PFSK-1 (cell line): Measurements from ENCODE around the gene TTC27.

ENCODE experiments used
- FOXP2 ChIP-seq: optimal IDR thresholded peaks from 2 replicates; pipeline ENCODE3; 2011; ENCODE audit warnings: borderline replicate concordance, control low read depth, inconsistent platforms; ENCODE audit not compliant: insufficient read depth; ENCODE audit errors: extremely low read length, extremely low read depth
- POLR2AphosphoS5 ChIP-seq: IDR thresholded peaks from 2 replicates; pipeline ENCODE4 v1.6.1; 2012; ENCODE audit warnings: low read depth, mild to moderate bottlenecking, control low read depth, low read length, moderate library complexity
- SIN3A ChIP-seq: IDR thresholded peaks from 2 replicates; pipeline ENCODE4 v1.6.1; 2012; ENCODE audit warnings: mild to moderate bottlenecking, low read length, moderate library complexity, borderline replicate concordance; ENCODE audit not compliant: insufficient read depth
- TAF1 ChIP-seq: IDR thresholded peaks from 2 replicates; pipeline ENCODE4 v1.6.1; 2012; ENCODE audit warnings: low read length, control low read depth, borderline replicate concordance; ENCODE audit not compliant: insufficient read depth
- TF ChIP-seq, protein P1 (sequence below), 2 experiments: IDR thresholded peaks; 2 replicates each; pipeline versions ENCODE4 v1.6.1 to v1.8.0; 2011 to 2012; ENCODE audit warnings: low read depth in 2 of 2, low read length in 2 of 2, control low read depth in 1 of 2, inconsistent platforms in 1 of 2, mild to moderate bottlenecking in 1 of 2, moderate library complexity in 1 of 2; ENCODE audit not compliant: insufficient read depth in 1 of 2

Gene TTC27

DNA sequence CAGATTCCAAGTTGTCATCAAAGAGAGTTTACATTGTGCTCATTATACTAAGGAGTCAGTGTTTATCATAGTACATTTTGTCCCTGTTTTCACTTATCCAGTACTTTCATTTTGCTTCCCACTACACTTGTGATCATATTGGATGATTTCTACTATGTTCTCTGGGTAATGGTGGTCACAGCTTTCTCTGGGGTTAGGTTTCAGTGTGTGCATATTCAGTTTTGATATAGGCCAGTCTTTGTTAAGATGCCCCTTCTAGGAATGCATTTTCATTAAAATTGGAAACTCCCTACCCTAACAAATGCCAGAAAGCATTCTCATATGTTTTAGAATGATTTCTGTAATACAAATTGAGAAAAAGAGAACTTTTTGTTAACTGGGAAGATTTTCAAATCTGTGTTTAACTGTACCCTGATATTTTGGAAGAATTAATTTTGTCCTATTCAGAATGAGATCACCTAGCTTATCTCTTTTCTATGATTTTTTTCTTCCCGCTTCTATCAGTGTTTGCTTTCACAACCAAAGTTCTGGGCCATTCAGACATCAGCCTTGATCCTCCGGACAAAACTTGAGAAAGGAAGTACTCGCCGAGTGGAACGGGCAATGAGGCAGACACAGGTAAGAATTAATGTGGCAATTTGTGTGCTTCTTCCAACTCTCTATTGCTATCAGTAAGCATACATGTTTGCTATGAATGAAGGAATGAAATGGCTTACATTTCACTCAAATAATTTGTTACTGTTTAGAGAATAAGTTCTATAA lies 74.6 kb downstream of the TTC27 start:
- TF ChIP-seq, protein P1, sequence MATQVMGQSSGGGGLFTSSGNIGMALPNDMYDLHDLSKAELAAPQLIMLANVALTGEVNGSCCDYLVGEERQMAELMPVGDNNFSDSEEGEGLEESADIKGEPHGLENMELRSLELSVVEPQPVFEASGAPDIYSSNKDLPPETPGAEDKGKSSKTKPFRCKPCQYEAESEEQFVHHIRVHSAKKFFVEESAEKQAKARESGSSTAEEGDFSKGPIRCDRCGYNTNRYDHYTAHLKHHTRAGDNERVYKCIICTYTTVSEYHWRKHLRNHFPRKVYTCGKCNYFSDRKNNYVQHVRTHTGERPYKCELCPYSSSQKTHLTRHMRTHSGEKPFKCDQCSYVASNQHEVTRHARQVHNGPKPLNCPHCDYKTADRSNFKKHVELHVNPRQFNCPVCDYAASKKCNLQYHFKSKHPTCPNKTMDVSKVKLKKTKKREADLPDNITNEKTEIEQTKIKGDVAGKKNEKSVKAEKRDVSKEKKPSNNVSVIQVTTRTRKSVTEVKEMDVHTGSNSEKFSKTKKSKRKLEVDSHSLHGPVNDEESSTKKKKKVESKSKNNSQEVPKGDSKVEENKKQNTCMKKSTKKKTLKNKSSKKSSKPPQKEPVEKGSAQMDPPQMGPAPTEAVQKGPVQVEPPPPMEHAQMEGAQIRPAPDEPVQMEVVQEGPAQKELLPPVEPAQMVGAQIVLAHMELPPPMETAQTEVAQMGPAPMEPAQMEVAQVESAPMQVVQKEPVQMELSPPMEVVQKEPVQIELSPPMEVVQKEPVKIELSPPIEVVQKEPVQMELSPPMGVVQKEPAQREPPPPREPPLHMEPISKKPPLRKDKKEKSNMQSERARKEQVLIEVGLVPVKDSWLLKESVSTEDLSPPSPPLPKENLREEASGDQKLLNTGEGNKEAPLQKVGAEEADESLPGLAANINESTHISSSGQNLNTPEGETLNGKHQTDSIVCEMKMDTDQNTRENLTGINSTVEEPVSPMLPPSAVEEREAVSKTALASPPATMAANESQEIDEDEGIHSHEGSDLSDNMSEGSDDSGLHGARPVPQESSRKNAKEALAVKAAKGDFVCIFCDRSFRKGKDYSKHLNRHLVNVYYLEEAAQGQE (IDR thresholded peaks at IDR 0.05; ENCODE audit: insufficient read depth in 1 of 2, low read depth in 2 of 2, low read length in 2 of 2), result no peak
- TF ChIP-seq TAF1 (no peak), POLR2AphosphoS5 (no peak), FOXP2 (no peak), SIN3A (no peak)

DNA sequence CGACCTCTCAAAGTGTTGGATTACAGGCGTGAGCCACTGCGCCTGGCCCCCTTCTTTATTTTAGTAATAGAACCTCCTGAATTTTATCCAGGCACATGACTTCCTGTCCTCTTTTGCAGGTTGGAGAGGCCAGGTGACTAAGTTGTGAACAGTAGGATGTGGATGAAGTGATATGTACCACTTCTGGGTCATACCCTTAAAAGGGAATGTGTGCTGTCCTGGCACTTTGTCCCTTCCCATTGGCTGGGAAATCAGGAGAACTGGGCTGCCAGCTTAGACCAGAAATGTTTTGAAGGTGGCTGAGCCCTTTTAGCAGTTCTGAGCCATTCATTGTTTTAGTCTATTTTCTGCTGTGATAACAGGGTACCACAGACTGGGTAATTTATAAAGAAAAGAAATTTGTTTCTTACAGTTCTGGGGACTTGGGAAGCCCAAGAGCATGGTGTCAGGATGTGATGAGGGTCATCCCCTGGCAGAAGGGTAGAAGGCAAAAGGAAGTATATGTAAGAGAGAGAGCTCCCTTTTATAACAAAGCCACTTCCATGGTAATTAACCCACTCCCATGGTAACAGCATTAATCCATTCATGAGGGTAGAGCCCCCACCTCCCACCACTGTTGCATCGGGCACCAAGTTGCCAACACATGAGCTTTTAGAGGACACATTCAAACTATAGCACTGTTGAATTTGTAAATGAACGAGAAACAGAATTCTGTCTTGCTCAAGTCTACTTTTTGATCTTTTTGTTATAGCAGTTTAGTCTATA lies 79.1 kb downstream of the TTC27 start:
- TF ChIP-seq SIN3A, result no peak
- TF ChIP-seq FOXP2, result no peak
- TF ChIP-seq, protein P1 (IDR thresholded peaks at IDR 0.05; ENCODE audit: insufficient read depth in 1 of 2, low read depth in 2 of 2, low read length in 2 of 2), result no peak
- TF ChIP-seq POLR2AphosphoS5, result no peak
- no peak for TF ChIP-seq TAF1

DNA sequence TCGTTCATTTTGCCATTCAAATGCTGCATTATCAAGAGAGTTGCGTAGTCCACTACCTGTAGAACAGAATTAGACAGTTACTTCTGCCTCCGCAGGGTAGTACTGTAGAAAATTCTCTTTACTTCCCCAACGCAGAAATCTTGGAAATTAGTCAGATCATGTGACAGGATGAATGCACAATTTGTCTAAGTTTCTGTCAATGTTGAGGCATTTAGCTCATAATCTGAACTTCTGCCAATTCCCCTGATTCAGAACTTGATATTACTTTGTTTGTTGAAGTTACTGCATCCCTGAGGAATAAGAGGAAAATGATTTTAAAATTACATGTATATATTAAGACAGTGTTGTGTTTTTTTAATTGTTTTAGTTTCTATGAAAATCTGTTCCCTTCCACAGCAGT lies 83.4 kb downstream of the TTC27 start:
- TF ChIP-seq SIN3A (no peak), TAF1 (no peak), FOXP2 (no peak), POLR2AphosphoS5 (no peak)
- TF ChIP-seq, protein P1 (IDR thresholded peaks at IDR 0.05; ENCODE audit: insufficient read depth in 1 of 2, low read depth in 2 of 2, low read length in 2 of 2), result no peak

DNA sequence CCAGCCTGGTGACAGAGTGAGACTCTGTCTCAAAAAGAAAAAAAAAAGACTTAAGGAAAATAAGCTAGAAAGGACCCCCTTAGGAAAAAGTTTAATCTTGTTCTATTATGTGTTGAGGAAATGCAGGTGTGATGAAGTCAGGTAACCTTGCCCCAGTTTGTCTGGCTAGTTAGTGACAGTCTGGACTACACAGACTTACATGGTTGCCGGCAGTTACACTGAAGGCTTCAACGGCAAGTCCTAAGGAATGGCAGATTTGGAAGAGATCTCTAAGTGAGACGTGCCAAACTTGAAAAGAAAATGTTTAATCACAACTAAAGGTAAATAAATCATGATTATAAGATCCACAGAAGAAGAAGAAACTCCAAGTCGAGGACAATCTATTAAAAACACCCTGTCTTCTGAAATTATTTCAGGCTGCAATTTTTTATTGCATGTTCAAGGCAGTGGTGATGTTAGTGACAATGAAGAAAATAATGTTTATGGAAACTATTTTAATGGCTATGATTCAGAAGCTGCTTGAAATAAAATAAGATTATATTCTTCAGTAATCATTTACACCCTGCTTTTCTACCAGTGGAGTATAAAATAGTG lies 84.2 kb downstream of the TTC27 start:
- TF ChIP-seq FOXP2, result no peak
- no peak for TF ChIP-seq POLR2AphosphoS5
- no peak for TF ChIP-seq SIN3A
- no peak for TF ChIP-seq TAF1
- TF ChIP-seq, protein P1 (IDR thresholded peaks at IDR 0.05; ENCODE audit: insufficient read depth in 1 of 2, low read depth in 2 of 2, low read length in 2 of 2), result no peak
